Cerebellar nuclear complex (tissue), 1 donor: Measurements from ENCODE around the gene PRKCD.

Experiments used
- DNase-seq, 2 experiments: peaks; one replicate each; lab custom pipeline; 2025; lab: John Stamatoyannopoulos, UW

PRKCD gene

GRCh38 chr3:53232641-53233377, 71.8 kb downstream of the PRKCD start:
- DNase-seq: no peak

- DNase-seq: no peak
These were observed 73.3 kb downstream of the PRKCD start for GRCh38 chr3:53234130-53234840.

GRCh38 chr3:53234841-53235232, 73.8 kb downstream of the PRKCD start:
- DNase-seq: no peak

- DNase-seq: no peak
These were observed 74.5 kb downstream of the PRKCD start for GRCh38 chr3:53235545-53235944.

- DNase-seq: no peak
These were observed 75.3 kb downstream of the PRKCD start for GRCh38 chr3:53236112-53236841.

- DNase-seq: no peak
These were observed 77.2 kb downstream of the PRKCD start for GRCh38 chr3:53238051-53238850.

- no peak for DNase-seq
These were observed 77.9 kb downstream of the PRKCD start for GRCh38 chr3:53238886-53239285.

GRCh38 chr3:53239800-53240199, 78.8 kb downstream of the PRKCD start:
- no peak for DNase-seq

- no peak for DNase-seq
These were observed 80.3 kb downstream of the PRKCD start for GRCh38 chr3:53240989-53241972.

GRCh38 chr3:53242155-53242554, 81.1 kb downstream of the PRKCD start:
- DNase-seq: no peak
